ENCODE results near the gene ALMS1.

ALMS1 gene

GRCh38 chr2:73374269-73374668 is 11.4 kb upstream of the ALMS1 start:
- TF ChIP-seq CTCF (conservative IDR thresholded peaks at IDR 0.05; ENCODE audit: low read length), result no peak
- DNase-seq (ENCODE audit: low read depth), result no peak
- H3K4me3 ChIP-seq (ENCODE audit: low read length), result no peak overlapping the region

DNA sequence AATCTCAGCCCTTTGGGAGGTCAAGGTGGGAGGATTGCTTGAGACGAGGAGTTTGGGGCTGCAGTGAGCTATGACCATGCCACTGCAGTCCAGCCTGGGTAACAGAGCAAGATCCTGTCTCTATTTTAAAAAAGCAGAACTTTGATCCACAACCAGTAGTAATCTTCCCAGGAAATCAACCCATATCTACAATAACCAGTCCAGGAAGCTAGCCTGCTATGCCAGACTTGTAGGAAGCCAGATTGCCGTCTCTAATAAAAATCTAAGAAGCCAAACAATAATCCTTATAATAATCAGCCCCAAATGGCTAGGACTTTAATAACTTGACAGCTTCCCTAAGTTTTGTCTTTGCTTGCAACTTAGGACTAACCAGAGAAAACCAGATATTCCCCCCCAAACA is 9.0 kb upstream of the ALMS1 start:
- TF ChIP-seq CTCF (conservative IDR thresholded peaks at IDR 0.05; ENCODE audit: low read length), result no peak
- H3K4me3 ChIP-seq (ENCODE audit: low read length), result no peak overlapping the region
- DNase-seq (ENCODE audit: low read depth), result no peak

- no peak for DNase-seq (ENCODE audit: low read depth)
- H3K4me3 ChIP-seq (ENCODE audit: low read length), result no peak overlapping the region
- TF ChIP-seq CTCF (conservative IDR thresholded peaks at IDR 0.05; ENCODE audit: low read length), result no peak
These were observed 2.6 kb upstream of the ALMS1 start for GRCh38 chr2:73383036-73383435.

GRCh38 chr2:73385123-73385503 is 523 bp upstream of the ALMS1 start:
- H3K4me3 ChIP-seq (ENCODE audit: low read length), result peak overlapping the region; percentile 95
- TF ChIP-seq CTCF (conservative IDR thresholded peaks at IDR 0.05; ENCODE audit: low read length), result no peak
- DNase-seq (ENCODE audit: low read depth), result no peak

- H3K4me3 ChIP-seq (ENCODE audit: low read length), result peak overlapping the region; percentile 95
- DNase-seq (ENCODE audit: low read depth), result no peak
- TF ChIP-seq CTCF (conservative IDR thresholded peaks at IDR 0.05; ENCODE audit: low read length), result no peak; the same call in 1 of the 2 replicates
These were observed 769 bp downstream of the ALMS1 start for GRCh38 chr2:73386342-73386868.

- peak overlapping the region; percentile 95 for H3K4me3 ChIP-seq (ENCODE audit: low read length)
- no peak for TF ChIP-seq CTCF (conservative IDR thresholded peaks at IDR 0.05; ENCODE audit: low read length)
- DNase-seq (ENCODE audit: low read depth), result no peak
These were observed 1.4 kb downstream of the ALMS1 start for GRCh38 chr2:73386894-73387636.

DNA sequence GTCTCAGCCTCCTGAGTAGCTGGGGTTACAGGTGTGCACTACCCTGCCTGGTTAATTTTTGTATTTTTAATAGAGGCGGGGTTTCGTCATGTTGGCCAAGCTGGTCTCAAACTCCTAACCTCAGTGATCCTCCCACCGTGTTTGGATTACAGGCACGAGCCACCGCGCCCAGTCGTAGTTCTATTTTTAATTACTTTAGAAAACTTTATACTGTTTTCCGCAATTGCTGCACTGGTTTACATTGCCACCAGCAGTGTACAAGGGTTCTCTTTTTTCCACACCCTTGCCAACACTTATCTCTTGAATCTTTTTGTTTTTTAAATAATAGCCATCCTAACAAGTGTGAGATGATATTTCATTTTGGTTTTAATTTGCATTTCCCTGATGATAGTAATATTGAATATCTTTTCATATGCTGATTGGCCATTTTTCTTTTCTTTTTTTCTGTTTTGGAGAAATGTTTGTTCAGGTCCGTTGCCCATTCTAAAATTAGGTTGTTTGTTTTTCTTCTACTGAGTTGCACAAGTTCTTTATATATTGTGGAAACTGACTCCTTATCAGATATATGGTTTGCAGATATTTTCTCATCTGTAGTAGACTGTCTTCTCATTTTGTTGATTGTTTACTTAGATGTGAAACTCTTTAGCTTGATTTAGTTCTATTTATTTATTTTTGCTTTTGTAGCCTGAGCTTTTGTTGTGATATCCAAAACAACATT is 16.9 kb downstream of the ALMS1 start:
- no peak overlapping the region for H3K4me3 ChIP-seq (ENCODE audit: low read length)
- DNase-seq (ENCODE audit: low read depth), result no peak
- no peak for TF ChIP-seq CTCF (conservative IDR thresholded peaks at IDR 0.05; ENCODE audit: low read length)
